GM20000 (cell line): ENCODE measurements around the gene STK32A.

Experiments
- DNase-seq: peaks from one replicate; pipeline ENCODE4 v3.0.0; 2012; ENCODE audit warnings: low spot score
- TF ChIP-seq, protein P1 (sequence below): IDR thresholded peaks from 2 replicates; pipeline ENCODE4 v1.5.1; 2012; ENCODE audit warnings: mild to moderate bottlenecking, control low read depth; ENCODE audit errors: extremely low read depth, missing control alignments

The STK32A gene

DNA sequence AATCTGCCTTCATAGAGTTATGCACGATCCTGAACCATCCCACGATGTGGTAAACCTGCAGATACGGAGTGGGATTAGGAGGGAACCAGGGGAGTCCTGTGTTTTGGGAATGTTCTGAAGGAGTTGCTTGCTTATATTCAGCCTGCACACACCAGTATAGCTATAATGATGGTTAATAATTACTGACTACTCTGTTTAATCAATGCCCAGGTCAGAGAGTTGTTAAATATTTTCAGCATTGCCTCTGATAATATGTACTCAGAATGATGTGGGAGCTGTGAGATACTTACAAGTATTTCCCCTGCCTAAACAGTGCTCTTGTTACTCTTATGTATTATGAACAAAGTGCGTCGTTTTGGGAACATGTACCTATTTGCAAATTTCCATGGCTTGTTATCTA is 34.8 kb upstream of the STK32A start:
- DNase-seq = no peak
- TF ChIP-seq, protein P1, sequence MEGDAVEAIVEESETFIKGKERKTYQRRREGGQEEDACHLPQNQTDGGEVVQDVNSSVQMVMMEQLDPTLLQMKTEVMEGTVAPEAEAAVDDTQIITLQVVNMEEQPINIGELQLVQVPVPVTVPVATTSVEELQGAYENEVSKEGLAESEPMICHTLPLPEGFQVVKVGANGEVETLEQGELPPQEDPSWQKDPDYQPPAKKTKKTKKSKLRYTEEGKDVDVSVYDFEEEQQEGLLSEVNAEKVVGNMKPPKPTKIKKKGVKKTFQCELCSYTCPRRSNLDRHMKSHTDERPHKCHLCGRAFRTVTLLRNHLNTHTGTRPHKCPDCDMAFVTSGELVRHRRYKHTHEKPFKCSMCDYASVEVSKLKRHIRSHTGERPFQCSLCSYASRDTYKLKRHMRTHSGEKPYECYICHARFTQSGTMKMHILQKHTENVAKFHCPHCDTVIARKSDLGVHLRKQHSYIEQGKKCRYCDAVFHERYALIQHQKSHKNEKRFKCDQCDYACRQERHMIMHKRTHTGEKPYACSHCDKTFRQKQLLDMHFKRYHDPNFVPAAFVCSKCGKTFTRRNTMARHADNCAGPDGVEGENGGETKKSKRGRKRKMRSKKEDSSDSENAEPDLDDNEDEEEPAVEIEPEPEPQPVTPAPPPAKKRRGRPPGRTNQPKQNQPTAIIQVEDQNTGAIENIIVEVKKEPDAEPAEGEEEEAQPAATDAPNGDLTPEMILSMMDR = no peak

DNA sequence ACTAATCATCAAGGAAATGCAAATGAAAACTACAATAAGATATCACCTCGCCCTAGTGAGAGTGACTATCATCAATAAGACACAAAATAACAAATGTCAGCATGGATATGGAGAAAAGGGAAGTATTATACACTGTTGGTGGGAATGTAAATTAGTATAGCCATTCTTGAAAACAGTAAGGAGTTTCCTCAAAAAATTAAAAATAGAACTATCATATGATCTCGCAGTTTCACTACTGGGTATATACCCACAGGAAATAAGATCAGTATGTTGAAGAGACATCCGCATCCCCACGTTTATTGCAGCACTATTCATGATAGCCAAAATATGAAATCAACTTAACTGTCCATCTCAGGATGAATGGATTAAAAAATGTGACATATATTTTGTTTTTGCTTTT is 31.6 kb upstream of the STK32A start:
- TF ChIP-seq, protein P1 = no peak
- DNase-seq = no peak

DNA sequence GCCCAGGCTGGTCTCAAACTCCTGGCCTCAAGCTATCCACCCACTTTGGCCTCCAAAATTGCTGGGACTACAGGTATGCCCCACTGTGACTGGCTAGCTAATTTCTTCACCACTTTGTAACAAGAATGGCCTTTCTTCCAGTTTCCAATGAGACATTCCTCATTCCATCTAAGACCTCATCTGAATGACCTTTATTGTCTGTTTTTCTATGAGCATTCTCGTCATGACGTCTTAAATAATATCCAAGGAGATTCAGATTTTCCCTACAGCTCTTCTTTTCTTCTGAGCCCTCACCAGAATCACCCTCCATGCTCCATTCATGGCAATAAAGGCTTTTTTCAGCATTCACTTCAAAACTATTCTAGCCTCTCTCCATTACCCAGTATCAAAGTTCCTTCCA is 30.2 kb upstream of the STK32A start:
- TF ChIP-seq, protein P1 = no peak
- DNase-seq = no peak

DNA sequence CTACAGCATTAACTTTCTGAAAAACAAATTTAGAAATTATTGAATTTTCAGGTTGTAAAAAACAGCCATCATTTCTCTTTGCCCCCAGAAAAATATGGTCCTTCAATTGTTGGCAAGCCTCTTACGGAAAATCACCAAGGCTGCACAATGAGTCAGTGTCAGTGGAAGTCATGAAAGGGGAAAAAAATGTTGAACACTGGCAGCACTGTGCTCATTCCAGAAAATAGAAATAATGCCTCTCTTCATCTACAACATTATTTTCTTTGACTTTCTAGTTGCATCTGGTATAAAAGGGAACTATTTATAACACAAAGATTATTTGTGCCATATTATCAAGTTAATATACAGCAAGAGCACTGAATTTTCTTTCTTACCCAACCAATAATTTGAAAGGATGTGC is 26.7 kb upstream of the STK32A start:
- DNase-seq = no peak
- TF ChIP-seq, protein P1 = no peak

DNA sequence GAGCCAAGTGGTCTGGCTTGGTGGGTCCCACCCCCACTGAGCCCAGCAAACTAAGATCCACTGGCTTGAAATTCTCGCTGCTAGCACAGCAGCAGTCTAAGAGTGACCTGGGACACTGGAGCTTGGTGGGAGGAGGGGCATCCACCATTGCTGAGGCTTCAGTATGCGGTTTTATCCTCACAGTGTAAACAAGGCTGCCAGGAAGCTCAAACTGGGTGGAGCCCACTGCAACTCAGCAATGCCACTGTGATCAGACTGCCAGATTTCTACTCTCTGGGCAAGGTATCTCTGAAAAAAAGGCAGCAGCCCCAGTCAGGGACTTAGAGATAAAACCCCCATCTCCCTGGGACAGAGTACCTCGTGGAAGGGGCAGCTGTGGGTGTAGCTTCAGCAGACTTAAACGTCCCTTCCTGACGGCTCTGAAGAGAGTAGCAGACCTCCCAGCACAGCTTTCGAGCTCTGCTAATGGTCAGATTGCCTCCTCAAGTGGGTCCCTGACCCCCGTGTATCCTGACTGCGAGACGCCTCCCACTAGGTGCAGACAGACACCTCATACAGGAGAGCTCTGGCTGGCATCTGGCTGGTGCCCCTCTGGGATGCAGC is 18.2 kb upstream of the STK32A start:
- TF ChIP-seq, protein P1 = no peak
- DNase-seq = no peak

DNA sequence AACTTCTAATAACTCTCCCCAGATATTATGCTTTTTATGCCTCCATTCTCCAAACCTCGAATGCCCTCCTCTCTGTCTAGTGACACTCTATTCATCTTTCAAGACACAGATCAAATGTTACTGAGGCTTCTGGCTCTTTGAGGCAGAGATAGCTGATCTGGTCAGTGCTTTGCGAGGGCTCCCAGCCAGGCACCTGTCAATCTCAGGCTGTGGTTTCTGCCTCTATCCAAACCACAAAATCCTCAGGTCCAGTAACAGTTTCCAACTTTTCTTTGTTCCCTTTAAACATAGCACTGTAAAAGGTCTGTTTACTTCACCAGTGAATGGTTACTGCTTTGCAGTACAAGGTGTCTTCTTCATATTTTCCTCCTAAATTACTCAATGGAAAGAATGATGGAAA is 11.5 kb upstream of the STK32A start:
- TF ChIP-seq, protein P1 = no peak
- no peak for DNase-seq

DNA sequence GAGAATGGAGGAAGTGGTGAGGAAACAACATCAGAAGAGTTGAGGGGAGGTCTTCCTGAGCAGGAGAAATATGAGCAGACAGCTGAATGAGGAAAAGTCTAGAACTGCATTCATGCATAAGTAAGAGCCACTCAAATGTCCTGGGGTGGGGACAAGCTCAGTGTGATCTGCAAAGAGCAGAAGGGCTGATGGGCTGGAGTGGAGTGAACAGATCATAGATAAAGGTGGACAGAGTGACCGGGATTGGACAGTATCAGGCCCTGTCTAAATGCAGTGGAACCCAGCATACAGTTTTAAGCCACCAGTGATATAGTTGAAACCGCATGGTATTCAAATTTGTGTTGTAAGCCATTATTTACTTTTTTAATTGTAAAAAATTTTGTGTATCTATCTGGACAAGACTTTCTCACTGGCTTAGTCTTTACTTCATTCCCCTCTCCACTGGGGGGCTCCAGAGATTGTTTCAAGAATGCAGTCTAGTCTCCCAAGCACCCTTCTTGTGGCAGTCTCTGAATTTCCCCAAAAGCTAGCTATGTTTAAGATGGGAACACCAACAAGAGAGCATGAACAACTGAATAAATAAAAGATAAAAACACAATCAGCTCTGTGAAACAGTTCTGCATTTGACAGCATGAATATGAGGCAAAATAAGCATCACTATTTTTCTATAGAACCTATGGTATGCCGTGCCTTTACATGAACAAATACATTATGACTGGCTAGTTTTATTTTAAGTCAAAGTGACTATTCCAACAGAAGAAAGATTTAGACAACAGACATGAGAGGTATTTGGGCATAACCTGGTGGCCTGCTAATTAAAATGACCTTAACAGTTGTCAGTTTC is 10.7 kb upstream of the STK32A start:
- TF ChIP-seq, protein P1 = no peak
- peak; percentile 34 for DNase-seq
